ENCODE measurements around the gene ANKRD35. TPM values are rescaled to one million over a fixed set of nuclear protein-coding genes. Genes with fewer than 3 reads are reported as not detected.
"Not testable (repeated sequence)": the region's sequence is repeated elsewhere in the genome, so short reads cannot be mapped to it uniquely, and the experiment has no call there.

Gene ANKRD35, protein sequence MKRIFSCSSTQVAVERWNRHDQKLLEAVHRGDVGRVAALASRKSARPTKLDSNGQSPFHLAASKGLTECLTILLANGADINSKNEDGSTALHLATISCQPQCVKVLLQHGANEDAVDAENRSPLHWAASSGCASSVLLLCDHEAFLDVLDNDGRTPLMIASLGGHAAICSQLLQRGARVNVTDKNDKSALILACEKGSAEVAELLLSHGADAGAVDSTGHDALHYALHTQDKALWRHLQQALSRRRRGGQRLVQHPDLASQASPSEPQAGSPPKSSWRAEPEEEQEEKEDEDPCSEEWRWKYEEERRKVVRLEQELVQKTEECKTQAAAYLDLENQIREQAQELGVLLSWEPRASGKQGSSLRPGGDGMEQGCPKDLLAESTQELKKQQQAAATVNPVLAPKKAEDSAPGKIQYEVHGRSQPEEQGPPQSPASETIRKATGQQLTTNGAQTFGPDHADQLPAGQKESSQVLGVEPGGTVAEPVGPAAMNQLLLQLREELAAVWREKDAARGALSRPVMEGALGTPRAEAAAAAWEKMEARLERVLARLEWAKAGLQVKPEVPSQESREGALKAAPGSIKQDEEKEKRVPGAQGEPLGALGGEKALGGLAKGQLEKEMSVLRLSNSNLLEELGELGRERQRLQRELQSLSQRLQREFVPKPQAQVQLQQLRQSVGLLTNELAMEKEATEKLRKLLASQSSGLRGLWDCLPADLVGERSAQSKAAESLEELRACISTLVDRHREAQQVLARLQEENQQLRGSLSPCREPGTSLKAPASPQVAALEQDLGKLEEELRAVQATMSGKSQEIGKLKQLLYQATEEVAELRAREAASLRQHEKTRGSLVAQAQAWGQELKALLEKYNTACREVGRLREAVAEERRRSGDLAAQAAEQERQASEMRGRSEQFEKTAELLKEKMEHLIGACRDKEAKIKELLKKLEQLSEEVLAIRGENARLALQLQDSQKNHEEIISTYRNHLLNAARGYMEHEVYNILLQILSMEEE
- total RNA-seq, result under 1 TPM; 0.33 to 0.35 TPM

DNA sequence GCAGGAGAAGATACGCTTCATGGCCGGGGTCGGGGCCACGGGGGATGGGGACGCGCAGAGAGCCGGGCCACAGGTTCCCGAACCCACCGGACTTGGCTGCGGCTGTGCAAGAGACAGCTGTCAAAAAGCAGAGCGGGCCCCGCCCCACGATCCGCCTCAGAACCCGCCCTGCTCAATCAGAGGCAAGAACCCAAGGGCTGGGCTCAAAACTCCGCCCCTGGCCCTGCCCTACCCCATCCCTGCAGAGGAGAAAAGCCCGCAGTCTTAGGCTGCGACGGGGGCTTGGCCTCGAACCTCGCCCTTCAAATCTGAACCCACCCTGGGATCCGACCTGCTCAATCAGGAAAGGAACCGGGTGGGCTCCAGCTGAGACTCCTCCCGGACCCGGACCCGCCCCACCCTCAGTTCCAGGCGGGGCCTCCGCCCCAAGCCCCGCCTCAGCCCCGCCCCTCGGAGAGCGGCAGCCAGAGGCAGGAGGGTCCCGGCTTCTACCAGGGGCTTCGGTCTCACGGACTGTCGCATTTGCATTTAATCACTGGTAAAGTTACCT lies at the start of gene ANKRD35:
TSS of gene ANKRD35 (minus strand) at position 129 of the 550 bp plus-strand sequence. CDS start at position 21, 108 bp downstream.
- Mint-ChIP-seq H3K36me3 (ENCODE audit: low read depth) (no peaks in the 10 kb centered on the region), H3K27ac (no peak within 1 kb of the TSS), H3K4me1 (peaks cover 17% of the 10 kb centered on the region), H3K9me3 (no peaks in the 10 kb centered on the region), H3K27me3 (peaks cover 33% of the 10 kb centered on the region), H3K4me3 (peak within 1 kb of the TSS; percentile 75)
- ChIA-PET POLR2A (interaction anchor here (0.9 to 2.1 kb wide), 5 partner anchors 14 to 79 kb away, joined by 3 to 11 read pairs (median 5); partner anchors contain the start of genes ANKRD34A, PIAS3, POLR3GL and RBM8A), CTCF (interaction anchor here (0.5 to 10.0 kb wide), 6 partner anchors 8 to 147 kb away, joined by 3 to 58 read pairs (median 4); partner anchors contain the start of genes LIX1L, NUDT17 and PIAS3)
- DNase-seq, result peak; percentile 91

DNA sequence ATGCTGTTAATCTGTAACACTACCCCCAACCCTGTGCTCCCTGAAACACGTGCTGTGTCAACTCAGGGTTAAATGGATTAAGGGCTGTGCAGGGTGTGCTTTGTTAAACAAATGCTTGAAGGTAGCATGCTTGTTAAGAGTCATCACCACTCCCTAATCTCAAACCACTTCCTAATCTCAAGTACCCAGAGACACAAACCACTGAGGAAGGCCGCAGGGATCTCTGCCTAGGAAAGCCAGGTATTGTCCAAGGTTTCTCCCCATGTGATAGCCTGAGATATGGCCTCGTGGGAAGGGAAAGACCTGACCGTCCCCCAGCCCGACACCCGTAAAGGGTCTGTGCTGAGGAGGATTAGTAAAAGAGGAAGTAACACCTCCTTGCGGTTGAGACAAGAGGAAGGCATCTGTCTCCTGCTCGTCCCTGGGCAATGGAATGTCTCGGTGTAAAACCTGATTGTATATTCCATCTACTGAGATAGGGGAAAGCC lies 46.9 kb upstream of the ANKRD35 start:
- H3K9me3 Mint-ChIP-seq, H3K27me3 Mint-ChIP-seq: not testable (repeated sequence)
- peak; percentile 36 for DNase-seq
- POLR2A ChIA-PET, result interaction anchor here (1.3 to 4.6 kb wide), 4 partner anchors 14 to 119 kb away, joined by 5 to 26 read pairs (median 6); partner anchors contain the start of genes ANKRD34A, PEX11B and POLR3GL
- peaks cover 38% of the 10 kb centered on the region for H3K4me1 Mint-ChIP-seq
- peak overlapping the region; percentile 84 for H3K27ac Mint-ChIP-seq
- peaks cover 44% of the 10 kb centered on the region for H3K36me3 Mint-ChIP-seq (ENCODE audit: low read depth)
- peak overlapping the region; percentile 44 for H3K4me3 Mint-ChIP-seq
- CTCF ChIA-PET, result interaction anchor here (1.3 to 1.5 kb wide), 2 partner anchors 26 to 45 kb away, joined by 5 to 7 read pairs; partner anchors contain the start of gene LIX1L

DNA sequence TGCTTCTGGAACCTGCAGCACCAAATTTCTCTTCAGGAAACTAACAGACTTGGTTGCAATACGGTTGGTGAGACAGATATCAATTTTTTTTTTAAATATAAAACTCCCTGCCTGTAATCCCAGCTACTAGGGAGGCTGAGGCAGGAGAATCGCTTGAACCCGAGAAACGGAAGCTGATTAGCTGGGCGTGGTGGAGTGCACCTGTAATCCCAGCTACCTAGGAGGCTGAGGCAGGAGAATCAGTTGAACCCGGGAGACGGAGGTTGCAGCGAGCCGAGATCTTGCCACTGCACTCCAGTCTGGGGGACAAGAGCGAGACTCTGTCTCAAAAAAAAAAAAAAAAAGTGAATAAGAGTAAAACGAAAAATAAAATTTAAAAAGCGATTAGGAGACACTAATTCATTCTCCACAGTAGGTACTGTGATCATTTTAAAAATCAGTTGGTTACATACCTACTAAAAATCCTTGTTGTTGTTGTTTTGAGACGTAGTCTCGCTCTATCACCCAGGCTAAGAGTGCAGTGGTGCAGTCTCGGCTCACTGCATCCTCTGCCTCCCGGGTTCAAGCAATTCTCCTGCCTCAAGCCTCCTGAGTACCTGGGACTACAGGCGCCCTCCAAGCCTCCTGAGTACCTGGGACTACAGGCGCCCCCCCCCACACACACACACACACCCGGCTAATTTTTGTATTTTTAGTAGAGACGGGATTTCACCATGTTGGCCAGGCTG lies 42.4 kb upstream of the ANKRD35 start:
- ChIA-PET CTCF (interaction anchor here (0.7 to 3.5 kb wide), 18 partner anchors 9 to 110 kb away, joined by 3 to 34 read pairs (median 8); partner anchors contain the start of genes ANKRD34A, ITGA10, LIX1L and NUDT17), POLR2A (interaction anchor here (0.8 to 3.9 kb wide), 33 partner anchors 8 to 647 kb away, joined by 3 to 264 read pairs (median 9); partner anchors contain the start of genes ANKRD34A, ANKRD35, LIX1L and NUDT17)
- H3K9me3 Mint-ChIP-seq, result no peaks in the 10 kb centered on the region
- H3K27me3 Mint-ChIP-seq, result no peaks in the 10 kb centered on the region
- peak overlapping the region; percentile 81 for H3K27ac Mint-ChIP-seq
- DNase-seq, result peak; percentile 24
- peak overlapping the region; percentile 67 for H3K4me3 Mint-ChIP-seq
- H3K4me1 Mint-ChIP-seq, result peaks cover 29% of the 10 kb centered on the region
- peaks cover 24% of the 10 kb centered on the region for H3K36me3 Mint-ChIP-seq (ENCODE audit: low read depth)

DNA sequence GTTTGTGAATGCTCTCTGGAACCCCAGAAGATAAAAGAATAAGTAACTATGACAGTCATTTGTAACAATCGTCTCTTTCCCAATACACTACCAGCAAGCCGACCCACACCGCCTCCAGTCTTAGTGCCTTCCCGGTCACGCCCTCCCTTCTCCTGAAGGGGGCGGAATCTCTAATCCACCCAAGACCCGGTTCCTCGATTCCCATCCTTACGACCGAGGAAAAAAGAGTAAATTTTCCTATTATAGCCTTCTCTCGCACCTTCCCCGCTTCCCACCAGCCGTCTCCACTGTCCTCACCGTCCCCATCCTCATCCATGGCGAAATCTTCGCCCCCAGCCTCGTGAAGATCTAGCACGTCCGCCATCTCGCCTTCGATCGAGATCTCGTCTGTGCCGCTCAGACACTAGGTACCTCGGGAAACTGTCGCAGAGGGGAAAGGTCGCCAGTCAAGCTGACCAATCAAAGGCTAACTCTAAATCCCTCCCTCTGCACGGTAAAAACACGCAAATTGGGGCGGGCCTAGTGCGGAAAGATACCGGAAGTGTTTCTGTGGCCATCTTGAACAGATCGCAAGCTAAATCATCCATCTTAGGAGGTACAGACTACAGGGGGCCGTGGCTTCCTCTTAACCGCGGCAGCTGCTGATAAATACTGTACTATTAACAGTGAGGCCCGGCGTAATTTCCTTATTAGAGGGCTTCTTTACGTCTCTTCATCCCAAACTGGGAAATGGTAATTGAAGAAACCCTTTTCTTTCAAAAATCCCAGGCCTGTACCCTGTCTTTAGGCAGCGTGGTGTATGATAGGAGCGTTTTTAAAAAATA lies 41.6 kb upstream of the ANKRD35 start, which contains the start of gene RBM8A:
TSS of gene RBM8A (minus strand) at position 422 of the 824 bp plus-strand sequence. CDS start at position 364, 58 bp downstream.
- H3K4me1 Mint-ChIP-seq, result peaks cover 21% of the 10 kb centered on the region
- peak; percentile 97 for DNase-seq
- CTCF ChIA-PET, result interaction anchor here (0.7 to 3.5 kb wide), 19 partner anchors 9 to 111 kb away, joined by 3 to 34 read pairs (median 7); partner anchors contain the start of genes ANKRD34A, ITGA10, LIX1L and NUDT17
- POLR2A ChIA-PET, result interaction anchor here (0.8 to 3.9 kb wide), 33 partner anchors 9 to 646 kb away, joined by 3 to 264 read pairs (median 9); partner anchors contain the start of genes ANKRD34A, ANKRD35, LIX1L and NUDT17
- no peak within 1 kb of the TSS for H3K27ac Mint-ChIP-seq
- no peaks in the 10 kb centered on the region for H3K27me3 Mint-ChIP-seq
- H3K4me3 Mint-ChIP-seq, result peak within 1 kb of the TSS; percentile 67
- peaks cover 23% of the 10 kb centered on the region for H3K36me3 Mint-ChIP-seq (ENCODE audit: low read depth)
- no peaks in the 10 kb centered on the region for H3K9me3 Mint-ChIP-seq

DNA sequence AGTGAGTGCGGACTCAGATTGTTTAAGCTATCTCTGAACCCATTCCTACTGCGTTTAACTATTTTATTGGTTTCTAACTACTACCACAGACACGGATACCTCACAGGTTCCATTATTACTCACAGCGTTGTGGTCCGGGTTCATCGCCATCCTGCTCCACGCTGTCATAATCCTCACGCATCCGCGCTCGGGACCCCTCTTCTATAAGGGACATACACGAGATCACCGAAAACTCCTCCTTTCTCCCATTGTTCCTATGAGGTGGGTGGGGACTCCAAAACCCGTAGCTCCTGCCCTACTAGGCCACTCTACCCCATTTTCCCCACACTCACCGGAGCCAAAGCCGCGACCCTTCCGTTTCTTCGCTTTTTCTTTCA lies 41.0 kb upstream of the ANKRD35 start:
- DNase-seq, result peak; percentile 58
- H3K36me3 Mint-ChIP-seq (ENCODE audit: low read depth), result peaks cover 21% of the 10 kb centered on the region
- no peak overlapping the region for H3K27ac Mint-ChIP-seq
- no peak overlapping the region for H3K4me3 Mint-ChIP-seq
- H3K27me3 Mint-ChIP-seq, result no peaks in the 10 kb centered on the region
- H3K9me3 Mint-ChIP-seq, result no peaks in the 10 kb centered on the region
- POLR2A ChIA-PET, result interaction anchor here (0.9 to 3.9 kb wide), 28 partner anchors 9 to 646 kb away, joined by 3 to 264 read pairs (median 10); partner anchors contain the start of genes ANKRD34A, ANKRD35, LIX1L and NUDT17
- CTCF ChIA-PET, result interaction anchor here (0.9 to 3.5 kb wide), 14 partner anchors 8 to 111 kb away, joined by 3 to 34 read pairs (median 8); partner anchors contain the start of genes ANKRD34A, ITGA10, LIX1L and PEX11B
- peaks cover 17% of the 10 kb centered on the region for H3K4me1 Mint-ChIP-seq

DNA sequence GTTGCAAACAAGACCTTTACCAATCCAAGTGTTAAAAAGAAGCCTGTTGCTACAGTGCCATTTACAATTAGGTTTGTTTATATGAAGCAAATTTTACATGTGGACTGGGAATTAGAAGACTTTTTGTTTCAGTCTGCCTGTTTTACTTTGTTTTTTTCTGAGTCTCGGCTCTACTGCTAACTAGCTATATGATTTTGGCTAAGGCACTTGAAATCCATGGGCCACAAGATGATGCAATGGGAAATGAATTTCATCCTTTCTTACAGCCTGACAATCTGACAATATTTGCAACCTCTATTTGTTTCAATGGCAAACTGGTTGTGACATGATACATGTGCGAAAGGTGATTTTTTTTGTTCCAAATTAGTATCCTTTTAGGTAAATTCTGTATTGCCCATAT lies 36.6 kb upstream of the ANKRD35 start:
- ChIA-PET POLR2A (interaction anchor here (1.4 kb wide), 2 partner anchors 40 to 57 kb away, joined by 3 to 4 read pairs; no protein-coding TSS in a partner anchor), CTCF (interaction anchor here (1.3 kb wide), 1 partner anchor 31 kb away, joined by 3 read pairs; no protein-coding TSS in a partner anchor)
- DNase-seq, result no peak
- peaks cover 16% of the 10 kb centered on the region for H3K36me3 Mint-ChIP-seq (ENCODE audit: low read depth)
- H3K4me3 Mint-ChIP-seq, result no peak overlapping the region
- no peaks in the 10 kb centered on the region for H3K27me3 Mint-ChIP-seq
- peak overlapping the region; percentile 49 for H3K27ac Mint-ChIP-seq
- no peaks in the 10 kb centered on the region for H3K9me3 Mint-ChIP-seq
- H3K4me1 Mint-ChIP-seq, result peaks cover 32% of the 10 kb centered on the region

DNA sequence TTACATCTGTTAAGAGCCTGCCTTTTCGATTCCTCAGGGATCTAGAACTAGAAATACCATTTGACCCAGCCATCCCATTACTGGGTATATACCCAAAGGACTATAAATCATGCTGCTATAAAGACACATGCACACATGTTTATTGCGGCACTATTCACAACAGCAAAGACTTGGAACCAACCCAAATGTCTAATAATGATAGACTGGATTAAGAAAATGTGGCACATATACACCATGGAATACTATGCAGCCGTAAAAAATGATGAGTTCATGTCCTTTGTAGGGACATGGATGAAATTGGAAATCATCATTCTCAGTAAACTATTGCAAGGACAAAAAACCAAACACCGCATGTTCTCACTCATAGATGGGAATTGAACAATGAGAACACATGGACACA lies 34.6 kb upstream of the ANKRD35 start:
- H3K36me3 Mint-ChIP-seq (ENCODE audit: low read depth), result peaks cover 28% of the 10 kb centered on the region
- DNase-seq, H3K9me3 Mint-ChIP-seq, H3K27me3 Mint-ChIP-seq, H3K27ac Mint-ChIP-seq, CTCF ChIA-PET: not testable (repeated sequence)
- H3K4me1 Mint-ChIP-seq, result peaks cover 42% of the 10 kb centered on the region
- H3K4me3 Mint-ChIP-seq, result peak overlapping the region; percentile 90
- POLR2A ChIA-PET, result interaction anchor here (4.6 kb wide), 1 partner anchor 8 kb away, joined by 73 read pairs; the partner anchor contains the start of gene RBM8A

DNA sequence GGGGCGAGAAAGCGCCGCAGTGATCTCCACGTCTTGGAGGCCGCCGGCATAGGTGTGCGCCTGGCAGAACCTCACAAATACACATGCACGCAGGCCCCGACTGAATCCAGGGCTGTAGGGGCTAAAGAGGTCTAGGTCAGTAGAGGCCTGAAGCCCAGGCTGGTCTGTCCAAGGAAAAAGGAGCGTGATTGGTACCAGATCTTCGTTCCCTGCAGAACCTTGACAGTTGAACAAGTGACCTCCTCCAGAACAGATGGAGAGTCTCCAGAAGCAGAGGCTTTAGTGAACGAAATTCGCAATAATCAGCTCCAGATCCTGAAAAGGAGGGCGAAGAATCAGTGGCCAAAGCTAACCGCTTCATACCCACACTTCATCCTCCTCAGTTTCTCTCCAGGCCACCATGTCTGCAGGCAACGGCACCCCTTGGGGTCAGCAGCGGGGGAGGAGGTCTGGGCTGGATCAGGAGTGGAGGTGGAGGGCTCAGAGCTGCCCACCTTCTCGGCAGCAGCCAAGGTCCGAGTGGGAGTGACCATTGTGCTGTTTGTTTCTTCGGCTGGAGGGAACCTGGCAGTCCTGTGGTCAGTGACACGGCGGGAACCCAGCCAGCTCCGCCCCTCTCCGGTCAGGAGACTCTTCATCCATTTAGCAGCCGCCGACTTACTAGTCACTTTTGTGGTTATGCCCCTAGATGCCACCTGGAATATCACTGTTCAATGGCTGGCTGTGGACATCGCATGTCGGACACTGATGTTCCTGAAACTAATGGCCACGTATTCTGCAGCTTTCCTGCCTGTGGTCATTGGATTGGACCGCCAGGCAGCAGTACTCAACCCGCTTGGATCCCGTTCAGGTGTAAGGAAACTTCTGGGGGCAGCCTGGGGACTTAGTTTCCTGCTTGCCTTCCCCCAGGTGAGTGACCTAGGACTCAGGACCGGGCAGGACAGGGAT lies 33.6 kb upstream of the ANKRD35 start:
- peak overlapping the region; percentile 90 for H3K4me3 Mint-ChIP-seq
- peaks cover 45% of the 10 kb centered on the region for H3K4me1 Mint-ChIP-seq
- peak overlapping the region; percentile 94 for H3K27ac Mint-ChIP-seq
- H3K27me3 Mint-ChIP-seq, result no peaks in the 10 kb centered on the region
- DNase-seq, result peak; percentile 33
- ChIA-PET POLR2A (interaction anchor here (0.6 to 4.6 kb wide), 24 partner anchors 9 to 133 kb away, joined by 3 to 73 read pairs (median 6); partner anchors contain the start of genes ANKRD34A, ITGA10, LIX1L and NUDT17), CTCF (interaction anchor here (1.1 to 2.0 kb wide), 6 partner anchors 8 to 95 kb away, joined by 3 to 15 read pairs (median 4); partner anchors contain the start of genes NUDT17, PIAS3 and RBM8A)
- H3K9me3 Mint-ChIP-seq, result no peaks in the 10 kb centered on the region
- H3K36me3 Mint-ChIP-seq (ENCODE audit: low read depth), result peaks cover 33% of the 10 kb centered on the region

DNA sequence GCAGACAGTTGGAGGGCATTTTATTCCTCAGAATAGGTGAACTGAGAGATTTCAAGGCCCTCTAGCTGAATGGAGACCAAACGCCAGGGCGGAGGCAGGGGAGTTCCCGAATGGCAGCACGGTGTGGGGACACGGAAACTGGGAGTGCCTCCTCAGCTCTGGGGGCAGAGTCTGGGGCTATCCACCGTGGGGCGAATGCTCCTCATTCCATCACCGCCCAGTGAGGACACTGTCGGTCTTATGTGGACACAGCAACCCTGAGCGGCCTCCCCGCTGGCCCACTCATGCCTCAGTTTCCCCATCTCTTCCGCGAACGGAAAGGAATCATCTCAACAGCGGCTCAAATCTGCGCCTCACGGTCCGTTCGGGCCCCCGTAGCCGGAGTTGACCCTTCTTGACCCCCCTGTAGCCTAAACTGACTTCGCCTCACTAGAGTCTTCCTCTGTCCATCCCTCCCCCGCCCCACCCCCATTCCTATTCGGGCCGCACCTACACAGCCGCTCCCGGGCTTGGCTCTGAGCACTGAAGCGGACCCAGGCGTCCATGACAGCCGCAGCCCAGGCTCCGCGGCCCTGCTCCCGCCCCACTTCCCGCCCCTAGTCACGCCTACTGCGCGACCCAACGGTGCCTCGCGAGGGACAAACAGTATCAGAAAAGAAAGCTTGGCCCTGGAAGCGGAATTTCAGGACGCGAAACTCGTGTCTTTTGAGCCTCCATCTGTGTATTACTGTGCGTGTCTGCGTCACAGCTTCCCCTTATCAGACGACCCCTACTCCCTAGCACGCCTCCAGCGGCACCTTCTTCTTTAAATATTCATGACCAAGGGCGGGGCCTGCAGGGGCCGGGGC lies 32.7 kb upstream of the ANKRD35 start, which contains the start of gene PEX11B:
TSS of gene PEX11B (minus strand) at position 574 of the 848 bp plus-strand sequence. CDS start at position 545, 29 bp downstream.
- CTCF ChIA-PET, result interaction anchor here (0.8 to 2.0 kb wide), 7 partner anchors 9 to 94 kb away, joined by 3 to 15 read pairs (median 4); partner anchors contain the start of genes NUDT17, PIAS3 and RBM8A
- Mint-ChIP-seq H3K4me1 (peaks cover 47% of the 10 kb centered on the region), H3K27ac (peak within 1 kb of the TSS; percentile 94), H3K4me3 (peak within 1 kb of the TSS; percentile 90), H3K9me3 (no peaks in the 10 kb centered on the region), H3K36me3 (ENCODE audit: low read depth) (peaks cover 39% of the 10 kb centered on the region), H3K27me3 (no peaks in the 10 kb centered on the region)
- DNase-seq, result peak; percentile 92
- POLR2A ChIA-PET, result interaction anchor here (0.6 to 4.6 kb wide), 25 partner anchors 8 to 133 kb away, joined by 3 to 73 read pairs (median 5); partner anchors contain the start of genes ANKRD34A, ITGA10, LIX1L and NUDT17

Measured in activated CD4-positive, alpha-beta memory T cell treated with anti-CD3 and anti-CD28 coated beads, Interleukin-2, amount 10 ng/mL, durations not matched to agents 7 days and 5 days (primary cell).